GM19372 (cell line): ENCODE results near the gene NOS2.
"Not testable (repeated sequence)": the region's sequence is repeated elsewhere in the genome, so short reads cannot be mapped to it uniquely, and the experiment has no call there.

Source experiments
- ATAC-seq: cut with Tn5 transposase; IDR thresholded peaks from one replicate; pipeline ENCODE4 v1.9.1; 2021; ENCODE audit warnings: mild to moderate bottlenecking, low read depth, moderate library complexity; ENCODE audit not compliant: unreplicated experiment

The NOS2 gene

DNA sequence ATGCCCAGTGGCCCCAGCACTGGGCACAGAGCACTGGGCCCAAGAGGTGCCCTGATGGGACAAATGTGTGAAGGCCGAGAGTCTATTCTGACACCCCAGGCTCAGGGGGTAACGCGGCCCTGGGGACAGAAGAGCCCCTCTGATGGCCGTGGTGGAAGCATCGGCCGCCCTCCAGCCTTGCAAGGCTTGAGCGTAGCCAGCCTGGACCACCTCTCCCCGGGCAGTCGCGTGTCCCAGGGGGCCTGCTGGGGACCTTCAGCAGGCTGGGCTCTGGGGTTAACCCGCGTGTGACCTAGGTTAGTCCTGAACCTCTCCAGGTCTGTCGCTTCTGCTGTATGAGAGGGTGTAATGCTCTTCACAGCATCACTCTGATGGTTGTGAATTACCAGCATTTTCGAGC, 40.8 kb downstream of the NOS2 start:
- no peak for ATAC-seq

DNA sequence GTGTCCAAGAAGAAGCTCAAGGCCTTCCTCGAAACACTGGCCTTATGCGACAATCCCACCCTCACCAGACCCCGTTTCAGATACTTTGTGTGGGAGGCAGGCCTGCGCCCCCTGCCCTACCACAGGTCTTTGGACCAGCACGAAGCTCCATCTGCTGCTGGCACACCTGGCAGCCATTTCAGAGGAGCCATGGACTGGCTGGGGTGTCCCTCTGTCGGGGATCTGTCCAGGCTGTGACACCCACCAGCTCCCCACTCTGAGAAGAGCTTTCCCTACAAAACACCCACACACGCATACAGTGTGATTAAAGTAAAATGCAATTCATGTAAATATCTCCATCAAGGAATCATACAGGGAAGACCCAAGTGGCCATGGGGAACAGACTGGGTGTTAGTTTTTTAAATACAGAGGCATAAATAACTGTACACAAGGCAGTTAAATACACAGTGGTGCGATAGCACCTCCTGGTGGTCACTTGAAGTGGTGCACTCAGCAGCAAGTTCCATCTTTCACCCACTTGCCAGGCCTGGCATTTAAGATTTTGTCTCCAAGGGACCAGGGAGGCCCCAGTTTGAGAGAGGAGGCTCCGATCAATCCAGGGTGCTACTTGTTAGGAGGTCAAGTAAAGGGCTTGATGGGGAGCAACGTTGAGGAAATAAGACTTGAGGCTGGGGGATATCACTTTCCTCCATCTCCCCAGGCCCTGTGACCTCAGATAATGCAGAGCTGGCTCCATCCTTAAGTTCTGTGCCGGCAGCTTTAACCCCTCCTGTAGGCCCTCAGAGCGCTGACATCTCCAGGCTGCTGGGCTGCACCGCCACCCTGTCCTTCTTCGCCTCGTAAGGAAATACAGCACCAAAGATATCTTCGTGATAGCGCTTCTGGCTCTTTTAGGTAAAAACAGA, 43.6 kb downstream of the NOS2 start:
- no peak for ATAC-seq

DNA sequence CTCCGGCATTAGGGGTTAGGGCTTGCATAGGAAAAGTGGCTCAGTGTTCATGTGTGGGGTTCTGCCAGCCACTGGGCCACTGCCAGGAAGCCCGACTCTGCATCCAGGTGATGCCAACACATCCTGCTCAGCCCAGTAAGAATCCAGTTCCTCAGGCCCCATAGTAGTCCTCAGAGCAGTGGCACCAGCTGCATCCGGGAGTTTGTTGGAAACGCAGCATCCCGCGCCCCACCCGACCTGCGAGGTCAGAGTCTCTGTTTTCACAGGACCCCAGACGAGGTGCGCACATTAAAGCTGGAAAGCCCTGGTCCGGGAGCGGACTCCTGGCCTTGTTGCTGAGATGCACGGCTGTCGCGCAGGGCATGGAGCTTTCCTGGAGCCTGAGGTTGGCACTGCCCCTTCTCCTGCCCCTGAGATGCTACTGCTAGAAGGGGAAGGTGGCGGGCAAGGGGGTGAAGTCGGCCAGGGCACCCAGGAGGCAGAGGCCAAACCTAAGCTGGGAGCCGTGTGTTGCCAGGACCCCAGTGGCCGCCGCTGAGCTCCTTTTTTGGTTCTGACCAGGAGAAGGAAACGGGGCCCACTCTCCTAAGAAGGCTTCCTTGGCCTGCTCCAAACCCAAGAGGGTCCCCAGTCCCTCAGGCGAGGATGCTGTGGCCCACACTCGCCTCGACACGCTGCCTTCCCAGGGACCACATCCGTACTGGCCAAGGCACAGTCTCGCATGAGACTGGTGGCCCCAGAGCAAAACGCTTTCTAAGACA, 44.4 kb downstream of the NOS2 start:
- ATAC-seq, result no peak

DNA sequence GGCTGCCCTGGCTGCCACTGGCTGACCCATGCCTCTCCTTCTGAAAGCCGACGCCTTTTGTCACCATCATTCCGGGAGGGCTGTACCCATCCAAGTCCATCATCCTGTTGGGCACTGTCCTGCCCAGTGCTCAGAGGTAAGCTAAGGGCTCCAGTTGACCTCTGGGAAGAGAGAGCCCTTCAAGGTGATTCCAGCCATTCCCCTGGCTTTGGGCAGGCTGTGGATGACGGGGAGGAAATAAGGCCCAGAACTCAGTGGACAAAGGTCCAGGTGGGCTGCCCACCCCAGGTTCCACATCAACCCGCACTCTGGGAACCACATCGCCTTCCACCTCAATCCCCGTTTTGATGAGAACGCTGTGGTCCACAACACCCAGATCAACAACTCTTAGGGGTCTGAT, 45.8 kb downstream of the NOS2 start:
- no peak for ATAC-seq

DNA sequence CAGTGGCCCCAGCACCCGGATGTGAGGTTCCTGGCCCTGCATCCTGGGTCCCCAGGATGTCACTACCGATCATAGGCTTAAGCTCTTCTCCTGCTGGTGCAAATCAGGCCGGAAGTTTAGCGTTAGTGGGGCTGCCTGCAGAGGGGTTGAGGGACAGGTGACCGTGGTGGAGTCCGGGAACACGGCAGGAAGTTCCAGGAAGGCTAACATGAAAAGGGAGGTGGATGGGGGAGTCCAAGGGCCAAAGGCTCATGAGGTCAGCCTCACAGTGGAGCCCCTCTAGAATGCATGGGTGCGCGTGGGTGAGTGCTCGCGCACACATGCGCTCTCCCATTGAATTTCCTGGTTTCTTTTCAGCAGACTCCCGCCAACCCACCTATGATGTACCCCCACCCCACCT, 46.6 kb downstream of the NOS2 start:
- not testable (repeated sequence) for ATAC-seq

DNA sequence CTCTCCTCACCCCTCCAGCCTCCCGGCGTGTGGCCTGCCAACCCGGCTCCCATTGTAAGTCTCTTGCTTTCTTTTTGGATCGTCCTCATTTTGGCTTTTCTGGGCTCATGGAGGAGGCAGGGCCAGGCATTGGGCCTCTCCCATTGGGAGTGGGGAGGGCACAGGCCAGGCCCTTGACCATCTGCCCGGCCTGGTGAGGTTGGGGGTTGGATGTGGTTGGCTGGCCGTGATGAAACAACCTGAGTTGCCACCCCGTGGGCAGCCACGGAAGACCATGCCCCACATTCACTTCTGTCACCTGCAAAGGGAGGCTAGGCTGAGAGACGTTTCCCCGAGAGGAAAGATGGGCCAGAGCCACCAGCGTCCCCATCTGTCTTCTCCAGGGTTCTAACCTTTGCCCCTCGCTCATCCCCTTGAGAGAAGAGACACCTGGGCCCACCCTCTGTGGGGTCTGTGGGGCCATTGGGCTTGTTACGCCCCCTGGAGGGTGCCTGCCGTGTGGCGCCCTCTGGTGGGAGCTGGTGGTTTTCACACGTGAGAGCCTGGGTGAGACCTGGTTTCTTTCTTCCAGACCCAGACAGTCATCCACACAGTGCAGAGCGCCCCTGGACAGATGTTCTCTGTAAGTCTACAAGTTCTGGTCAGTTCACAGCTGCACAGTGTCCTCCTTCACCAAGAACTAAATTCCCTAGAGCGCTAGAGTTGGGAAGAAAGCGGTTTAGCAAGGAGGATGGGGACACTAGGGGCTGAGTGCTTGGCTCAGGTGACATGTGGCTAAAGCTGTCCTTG, 47.3 kb downstream of the NOS2 start:
- ATAC-seq, result not testable (repeated sequence)

DNA sequence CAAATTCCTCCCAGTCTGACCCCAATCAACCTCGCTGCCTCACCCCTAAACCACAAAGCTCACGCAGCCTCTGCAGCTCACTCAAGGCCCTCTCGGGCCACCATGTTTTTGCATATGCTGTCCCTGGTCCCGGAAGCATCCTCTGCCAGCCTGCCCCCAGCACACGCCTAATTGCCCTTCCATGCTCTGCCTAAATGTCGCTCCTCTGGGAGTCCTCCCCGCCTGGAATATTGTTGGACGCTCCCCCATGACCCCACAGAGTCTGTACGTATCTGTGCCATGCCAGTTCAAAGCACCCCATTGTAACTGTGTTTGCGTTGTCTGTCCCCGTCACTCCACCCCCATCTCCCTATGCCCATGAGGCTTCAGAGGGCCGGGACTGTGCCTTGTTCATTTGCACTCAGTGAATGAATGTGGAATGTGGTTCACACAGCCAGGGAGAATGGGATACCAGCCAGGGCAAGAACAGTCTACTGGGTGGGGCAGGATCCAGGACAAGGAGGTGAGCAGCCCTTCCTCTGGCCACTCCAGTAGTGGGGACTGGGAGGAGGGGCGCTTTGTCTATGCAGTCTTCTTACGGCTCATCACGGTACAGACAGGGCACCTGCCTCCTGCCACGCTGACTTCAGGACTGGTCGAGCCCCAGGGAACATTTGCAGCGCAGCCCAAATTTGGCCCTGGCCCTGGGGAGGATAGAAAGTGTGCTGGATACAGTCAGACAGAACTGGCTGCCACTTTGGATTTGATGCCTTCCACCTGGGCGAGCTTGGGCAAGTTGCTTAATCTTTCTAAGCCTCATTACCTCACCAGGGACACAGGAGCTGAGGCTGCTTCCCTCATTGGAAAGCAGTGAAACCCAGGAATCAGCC, 48.5 kb downstream of the NOS2 start:
- no peak for ATAC-seq

DNA sequence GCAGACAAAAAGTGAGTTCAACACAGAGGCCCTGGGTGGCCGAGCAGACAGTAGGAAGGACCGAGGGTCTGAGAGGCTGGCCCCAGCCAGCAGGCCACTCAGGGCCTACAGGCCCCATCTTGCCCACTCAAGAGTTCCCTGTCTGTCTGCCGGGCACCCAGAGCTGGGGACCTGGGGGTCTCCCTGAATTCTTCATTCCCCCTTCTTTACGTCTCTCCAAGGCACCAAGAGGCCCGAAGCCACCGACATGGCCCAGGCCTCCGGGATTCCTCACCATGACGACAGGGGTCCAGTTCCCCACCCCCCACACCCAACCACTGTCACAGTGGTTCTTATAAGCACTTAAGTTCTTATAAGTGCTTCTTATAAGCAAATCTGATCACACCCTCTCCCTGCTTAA, 49.2 kb downstream of the NOS2 start:
- no peak for ATAC-seq

DNA sequence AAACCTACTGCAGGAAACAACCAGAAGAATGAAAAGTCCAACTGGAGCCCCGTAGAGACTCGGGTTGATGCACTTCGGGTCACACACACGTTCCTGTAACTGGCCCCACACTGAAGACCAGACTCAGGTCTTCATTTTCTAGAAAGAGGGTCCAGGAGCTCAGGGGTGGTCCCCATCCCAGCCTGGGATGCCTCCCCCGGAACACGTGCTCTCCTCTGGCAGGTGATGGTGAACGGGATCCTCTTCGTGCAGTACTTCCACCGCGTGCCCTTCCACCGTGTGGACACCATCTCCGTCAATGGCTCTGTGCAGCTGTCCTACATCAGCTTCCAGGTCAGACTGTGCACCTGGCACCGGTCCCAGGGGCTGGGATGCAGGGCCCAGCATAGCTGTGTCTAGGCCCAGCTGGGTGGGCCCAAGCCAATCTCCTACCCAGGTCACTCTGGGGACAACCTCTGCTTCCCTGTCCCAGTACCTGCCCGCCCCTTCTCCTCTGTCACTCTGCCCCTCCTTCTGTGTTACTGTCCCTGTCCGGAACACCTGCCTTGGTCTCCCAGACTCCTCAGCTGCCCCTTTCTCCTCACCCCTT, 50.7 kb downstream of the NOS2 start:
- not testable (repeated sequence) for ATAC-seq

DNA sequence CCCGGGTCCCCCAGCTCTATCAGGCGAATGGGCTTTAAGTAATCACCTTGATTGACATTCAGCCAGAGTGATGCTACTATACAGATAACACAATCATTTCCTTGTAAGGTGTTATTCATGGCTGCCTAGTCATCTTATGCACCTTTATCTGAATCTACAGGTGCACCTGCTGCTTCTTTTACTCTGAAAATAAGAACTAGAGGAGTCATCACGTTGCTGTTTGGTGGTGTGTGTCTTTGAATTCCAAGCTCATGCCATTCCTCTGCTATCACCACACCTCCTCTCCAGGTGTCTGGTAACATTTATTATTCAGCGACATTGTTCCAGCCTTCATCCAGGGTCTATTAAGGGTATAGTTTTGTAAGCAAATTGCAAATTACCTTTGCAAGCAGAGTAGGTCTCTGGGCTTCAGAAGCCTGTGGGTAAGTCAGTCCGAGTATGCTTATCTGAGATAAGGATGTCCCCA, 51.9 kb downstream of the NOS2 start:
- ATAC-seq, result no peak

DNA sequence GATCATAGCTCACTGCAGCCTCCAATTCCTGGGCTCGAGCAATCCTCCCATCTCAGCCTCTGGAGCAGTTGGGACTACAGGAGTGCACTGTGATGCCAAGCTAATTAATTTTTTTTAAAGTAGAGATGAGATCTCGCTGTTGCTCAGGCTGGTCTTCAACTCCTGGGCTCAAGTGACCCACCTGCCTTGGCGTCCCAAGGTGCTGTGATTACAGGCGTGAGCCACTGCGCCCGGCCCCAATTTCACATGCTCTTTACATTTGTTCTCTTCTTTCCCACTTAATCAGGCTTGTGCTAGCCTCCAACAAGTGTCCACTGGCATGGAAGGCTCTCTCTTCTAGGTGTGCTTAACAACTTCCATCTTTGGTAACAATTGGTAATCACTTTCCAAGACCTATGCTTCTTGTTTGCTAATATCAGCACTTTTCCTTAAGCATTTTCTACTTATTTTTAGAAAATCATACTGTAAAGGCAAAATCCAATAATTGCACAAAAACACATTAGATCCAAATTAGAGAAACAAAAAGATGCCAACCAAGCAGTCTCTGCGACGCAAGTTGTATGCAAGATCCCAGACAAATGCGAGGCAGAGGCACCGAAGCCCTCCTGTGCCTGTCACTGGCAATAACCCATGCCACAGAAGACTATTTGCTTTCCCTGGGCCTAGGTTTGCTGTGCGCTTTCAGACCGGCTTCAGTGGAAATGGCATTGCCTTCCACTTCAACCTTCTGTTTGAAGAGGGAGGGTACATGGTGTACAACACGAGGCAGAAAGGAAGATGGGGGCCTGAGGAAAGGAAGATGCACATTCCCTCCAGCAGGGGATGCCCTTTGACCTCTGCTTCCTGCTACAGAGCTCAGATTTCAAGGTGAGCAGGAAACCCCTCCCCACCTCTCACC, 52.6 kb downstream of the NOS2 start:
- no peak for ATAC-seq

DNA sequence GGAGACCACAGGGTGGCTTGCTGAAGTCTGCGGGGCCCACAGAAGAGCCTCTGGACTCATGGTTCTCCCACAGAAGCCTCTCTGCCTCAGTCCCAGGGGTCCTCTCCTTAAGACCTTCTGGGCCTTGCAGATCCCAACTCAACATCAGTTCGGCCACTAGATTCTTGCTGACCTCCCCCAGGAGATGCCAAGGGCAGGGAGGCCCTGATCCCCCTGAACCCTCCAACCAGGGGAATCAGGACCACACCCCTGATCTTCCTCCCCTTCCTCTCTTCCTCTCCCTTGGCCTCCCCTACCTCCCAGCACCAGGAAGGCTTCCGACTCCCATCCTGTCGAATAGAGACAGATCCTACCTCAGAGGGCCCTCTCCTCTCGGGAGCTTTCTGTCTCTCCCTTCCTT, 53.4 kb downstream of the NOS2 start:
- ATAC-seq, result no peak

DNA sequence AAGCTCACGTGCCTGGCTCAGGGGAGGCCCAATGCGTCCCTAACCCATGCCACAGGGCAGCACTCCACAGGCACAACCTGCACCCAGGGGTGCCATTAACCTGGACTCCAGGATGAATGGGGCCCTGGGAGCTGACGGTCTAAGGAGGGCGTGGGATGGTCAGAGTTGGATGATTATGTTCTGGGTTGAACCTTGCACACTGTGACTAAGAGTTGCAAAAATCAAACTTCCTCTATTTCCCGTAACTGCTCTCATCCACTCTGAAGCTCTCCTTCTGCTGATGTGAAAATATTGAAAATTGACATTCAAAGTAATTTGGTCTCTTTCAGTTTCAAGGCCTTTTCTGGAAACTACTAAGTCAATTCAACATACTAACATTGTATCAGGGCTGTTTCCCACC, 54.0 kb downstream of the NOS2 start:
- not testable (repeated sequence) for ATAC-seq

DNA sequence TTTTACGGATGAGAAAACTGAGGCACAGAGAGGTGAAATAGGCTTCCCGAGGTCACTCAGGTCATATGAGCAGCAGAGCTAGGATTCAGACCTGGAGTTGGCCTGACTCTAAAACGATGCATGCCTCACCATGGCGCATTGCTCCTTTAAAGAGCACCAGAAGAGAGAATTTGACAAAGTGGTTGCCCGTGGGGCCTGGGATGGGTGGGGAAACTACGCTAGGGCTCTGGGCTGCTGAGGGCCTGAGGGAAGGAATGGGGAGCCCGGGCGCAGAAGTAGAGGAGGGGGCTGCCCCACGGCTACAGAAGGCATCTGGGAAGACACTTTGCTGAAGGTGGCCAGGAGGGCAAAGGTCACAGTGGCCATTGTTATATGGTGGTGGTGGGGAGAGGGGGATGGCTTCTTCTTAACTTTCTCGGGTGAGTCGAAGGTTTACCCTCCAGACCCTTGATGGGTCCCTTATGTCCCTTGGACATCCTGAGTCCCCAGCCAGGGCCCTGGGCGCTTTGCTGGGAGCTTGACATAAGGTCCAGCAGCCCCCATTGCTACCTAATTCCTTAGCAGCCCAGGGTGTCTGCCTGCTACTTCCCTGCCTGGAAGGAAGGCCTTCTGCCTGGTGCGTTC, 55.0 kb downstream of the NOS2 start:
- ATAC-seq, result not testable (repeated sequence)

DNA sequence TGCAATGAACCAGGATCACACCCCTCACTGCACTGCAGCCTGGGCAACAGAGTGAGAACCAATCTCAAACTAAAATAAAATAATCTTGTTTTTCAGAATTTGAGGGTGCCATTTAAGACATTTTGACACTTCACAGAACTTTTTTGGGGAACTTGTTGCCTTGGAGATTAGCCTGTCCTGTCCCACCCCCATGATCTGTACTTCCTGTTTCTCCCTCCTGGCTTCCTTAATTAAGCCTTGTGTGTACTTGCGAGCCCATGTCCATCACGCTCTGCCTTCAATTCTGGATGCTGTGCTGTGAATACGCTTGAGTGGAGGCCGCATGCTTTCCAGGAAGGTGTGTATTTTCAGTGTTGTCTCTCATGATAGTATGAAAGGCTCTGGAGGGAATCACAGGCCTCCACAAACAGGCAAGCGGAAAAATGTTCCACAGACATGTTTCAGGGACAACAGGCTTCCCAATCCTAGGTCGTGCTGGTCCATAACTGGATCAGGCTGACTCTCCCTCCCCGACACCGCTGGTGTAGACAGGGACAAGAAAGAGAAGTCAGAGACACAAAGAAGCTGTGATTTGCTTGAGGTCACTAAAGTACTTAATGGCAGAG, 56.9 kb downstream of the NOS2 start:
- ATAC-seq, result no peak

DNA sequence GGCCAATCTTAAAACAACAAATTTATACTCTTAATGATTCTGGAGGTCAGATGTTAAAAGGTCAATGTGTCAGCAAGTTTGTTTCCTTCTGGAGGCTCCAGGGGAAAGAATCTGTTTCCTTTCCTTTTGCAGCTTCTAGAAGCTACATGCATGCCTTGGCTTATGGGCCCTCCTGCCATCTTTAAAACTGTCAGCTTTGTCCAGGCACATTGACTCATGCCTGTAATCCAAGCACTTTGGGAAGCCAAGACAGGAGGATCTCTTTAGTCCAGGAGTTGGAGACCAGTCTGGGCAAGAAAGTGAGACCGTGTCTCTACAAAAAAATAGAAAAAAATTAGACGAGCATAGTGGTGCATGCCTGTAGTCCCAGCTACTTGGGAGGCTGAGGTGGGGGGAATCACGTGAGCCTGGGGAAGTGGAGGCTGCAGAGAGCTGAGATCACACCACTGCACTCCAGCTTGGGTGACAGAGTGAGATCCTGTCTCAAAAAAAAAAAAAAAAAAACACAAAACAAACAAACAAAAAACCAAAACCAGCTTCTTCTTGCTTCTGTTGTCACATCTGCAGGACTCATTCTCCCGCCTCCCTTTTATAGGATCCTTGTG, 58.3 kb downstream of the NOS2 start:
- no peak for ATAC-seq

DNA sequence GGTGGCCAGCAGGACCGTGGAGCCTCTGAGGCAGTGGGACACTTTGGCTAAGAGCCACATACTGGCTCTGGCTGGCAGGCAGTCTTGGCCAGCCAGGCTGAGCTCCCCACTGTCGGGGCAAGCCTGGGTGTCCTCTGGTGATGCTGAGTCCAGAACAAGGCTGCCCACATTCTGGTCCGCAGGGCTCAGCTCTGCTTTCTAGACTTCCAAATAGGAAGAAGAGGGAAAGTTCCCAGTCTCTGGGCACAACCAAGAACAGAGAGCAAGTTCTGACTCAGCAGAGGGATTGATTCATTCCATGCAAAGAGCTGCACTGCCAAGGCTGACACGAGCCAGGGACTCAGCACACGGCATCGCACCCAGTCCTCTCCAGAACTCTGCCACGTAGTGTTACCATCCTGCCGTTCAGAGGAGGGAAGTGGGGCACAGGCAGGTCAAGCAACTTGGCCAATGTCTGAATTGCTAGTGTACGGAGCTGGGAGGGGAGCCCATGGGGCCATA, 58.9 kb downstream of the NOS2 start:
- ATAC-seq, result no peak
